Measurements from ENCODE around the gene TUBA1C. TPM values are rescaled to one million over a fixed set of nuclear protein-coding genes. Genes with fewer than 3 reads are reported as not detected.
A peak's percentile ranks its signal among the peaks of the same experiment; 100 is the strongest.

TUBA1C gene
- total and polyA plus RNA-seq, 9 of the 15 experiments (the other 6 are each of a cell fraction or from before 2014, with no cell fraction given): 755 to 3,012 (median 914) TPM

GRCh38 chr12:49263400-49263763 is 1.5 kb upstream of the TUBA1C start:
- CTCF ChIA-PET (ENCODE audit: low intra/inter-chr PET ratio): no interaction called here
- Histone ChIP-seq H3K27ac (ENCODE audit: extremely low read depth, low read depth, low read length) (peak overlapping the region; percentile 83), H3K36me3 (ENCODE audit: control insufficient read depth, insufficient read depth, low read length) (peaks cover 28% of the 10 kb centered on the region), H3K4me3 (peak overlapping the region; percentile 90; the same call in 1 of the 2 replicates), H4K20me1 (replicated peaks; ENCODE audit: control insufficient read depth, insufficient read depth, low read length) (peaks cover 17% of the 10 kb centered on the region), H3K4me1 (replicated peaks in 1 of 2; ENCODE audit: control insufficient read depth in 2 of 2, insufficient read depth in 2 of 2, low read length in 2 of 2) (peaks cover 17 to 19% of the 10 kb centered on the region in 2 experiments), H3K79me2 (ENCODE audit: control insufficient read depth, insufficient read depth, low read length) (peaks cover 53% of the 10 kb centered on the region), H3K4me2 (ENCODE audit: insufficient read depth, low read length) (peak overlapping the region; percentile 88), H3K9me3 (replicated peaks; ENCODE audit: control insufficient read depth, insufficient read depth, low read depth, low read length) (no peaks in the 10 kb centered on the region), H3K27me3 (ENCODE audit: control insufficient read depth in 2 of 2, insufficient read depth in 2 of 2, low read length in 2 of 2) (no peaks in the 10 kb centered on the region), H2AFZ (ENCODE audit: low read depth, low read length) (peak overlapping the region; percentile 27), H3K9ac (ENCODE audit: insufficient read depth in 1 of 2, low read depth in 2 of 2, low read length in 2 of 2) (peak overlapping the region; percentile 53 to 98; a peak in 3 of 4 replicates), H3K9me1 (ENCODE audit: control insufficient read depth, insufficient read depth, low read length) (peaks cover 4% of the 10 kb centered on the region)
- in situ Hi-C loops (cut with MboI): no loop called here
- ATAC-seq (no peak), DNase-seq (ENCODE audit: extremely low read depth in 1 of 4, low spot score in 3 of 4) (no peak), FAIRE-seq (peak; percentile 44)
- POLR2A ChIA-PET: interaction anchor here (0.7 to 2.7 kb wide), 12 partner anchors 9 to 193 kb away, joined by 3 to 19 read pairs (median 5); partner anchors contain the start of genes RHEBL1 and TUBA1B
- WGBS (ENCODE audit: insufficient coverage, low coverage, missing lambda C conversion rate): 42% methylated on average over 5 of the region's 5 CpGs
- TF ChIP-seq SAFB2 (IDR thresholded peaks at IDR 0.05; ENCODE audit: borderline replicate concordance, low read depth, low read length, severe bottlenecking) (no peak), NCOR1 (IDR thresholded peaks at IDR 0.05) (0 out of 2 replicates have a peak, but pooled peaks have one; percentile 5), YY1 (IDR thresholded peaks at IDR 0.05; ENCODE audit: borderline replicate concordance in 1 of 3, control insufficient read depth in 1 of 3, extremely low read depth in 1 of 3, insufficient read depth in 3 of 3, insufficient read length in 1 of 3, insufficient replicate concordance in 2 of 3, low read depth in 1 of 3, low read length in 2 of 3) (peak in 1 of 3 experiments; percentile 22), FOS (IDR thresholded peaks at IDR 0.05; ENCODE audit: extremely low read depth, insufficient read length) (no peak), ARID4B (CRISPR knock-in tag; IDR thresholded peaks at IDR 0.05) (0 out of 2 replicates have a peak, but pooled peaks have one; percentile 4), NRF1 (conservative IDR thresholded peaks at IDR 0.05 in 1 of 2, IDR thresholded peaks at IDR 0.05 in 1 of 2) (no peak), EP400 (IDR thresholded peaks at IDR 0.05) (0 out of 2 replicates have a peak, but pooled peaks have one; percentile 32), NR2C2 (CRISPR knock-in tag; IDR thresholded peaks at IDR 0.05) (no peak), NR2C2 (tag; IDR thresholded peaks at IDR 0.05) (0 out of 2 replicates have a peak, but pooled peaks have one; percentile 1), NR2C1 (IDR thresholded peaks at IDR 0.05) (0 out of 2 replicates have a peak, but pooled peaks have one; percentile 21), NR2C1 (tag; IDR thresholded peaks at IDR 0.05) (no peak; the same call in 1 of the 2 replicates)
- no TSS peak for BruUV-seq (replicated peaks)
- intact Hi-C loops (cut with micrococcal nuclease): loop anchor here (10.0 kb wide), 1 partner anchor 129 kb away; the partner anchor contains the start of gene TUBA1B

Measured in K562 (cell line).